ENCODE results near the gene CELF1. TPM values are rescaled to one million over a fixed set of nuclear protein-coding genes. Genes with fewer than 3 reads are reported as not detected.

The CELF1 gene
- total and polyA plus RNA-seq, 8 donors: 76.8 to 107 (median 90.7) TPM

- intact Hi-C loops (cut with DNase I): no loop called here
- Histone ChIP-seq H3K27me3 (no peaks in the 10 kb centered on the region), H3K27ac (peak overlapping the region in 1 of 2 donors; percentile 43), H3K36me3 (peaks cover 0 to 3% of the 10 kb centered on the region in 2 donors), H3K9me3 (no peaks in the 10 kb centered on the region), H3K4me1 (peaks cover 28 to 98% of the 10 kb centered on the region in 2 donors), H3K4me3 (no peak overlapping the region)
- TF ChIP-seq CTCF (IDR thresholded peaks at IDR 0.05): no peak
- DNase-seq (no peak), ATAC-seq (no peak)
These were observed 42.7 kb downstream of the CELF1 start for GRCh38 chr11:47510209-47510608.

GRCh38 chr11:47509077-47509536 is 43.8 kb downstream of the CELF1 start:
- DNase-seq (no peak), ATAC-seq (peak; percentile 75)
- no peaks in the 10 kb centered on the region for H3K9me3 ChIP-seq
- peak overlapping the region; percentile 48 to 50 for H3K27ac ChIP-seq
- no peaks in the 10 kb centered on the region for H3K27me3 ChIP-seq
- H3K4me3 ChIP-seq: no peak overlapping the region
- intact Hi-C loops (cut with DNase I): no loop called here
- H3K36me3 ChIP-seq: peaks cover 0 to 6% of the 10 kb centered on the region in 2 donors
- H3K4me1 ChIP-seq: peaks cover 23 to 87% of the 10 kb centered on the region in 2 donors
- no peak for TF ChIP-seq CTCF (IDR thresholded peaks at IDR 0.05)

GRCh38 chr11:47508240-47508957 is 44.5 kb downstream of the CELF1 start:
- H3K36me3 ChIP-seq: peaks cover 0 to 6% of the 10 kb centered on the region in 2 donors
- TF ChIP-seq CTCF (IDR thresholded peaks at IDR 0.05): no peak
- no peak overlapping the region for H3K4me3 ChIP-seq
- no peak for ATAC-seq
- H3K4me1 ChIP-seq: peaks cover 23 to 80% of the 10 kb centered on the region in 2 donors
- peak overlapping the region; percentile 48 to 50 for H3K27ac ChIP-seq
- no peaks in the 10 kb centered on the region for H3K27me3 ChIP-seq
- H3K9me3 ChIP-seq: no peaks in the 10 kb centered on the region
- no peak for DNase-seq
- intact Hi-C loops (cut with DNase I): no loop called here

GRCh38 chr11:47507563-47508239 is 45.2 kb downstream of the CELF1 start:
- peaks cover 0 to 6% of the 10 kb centered on the region in 2 donors for H3K36me3 ChIP-seq
- intact Hi-C loops (cut with DNase I): no loop called here
- no peak overlapping the region for H3K4me3 ChIP-seq
- no peak for ATAC-seq
- no peak for DNase-seq
- no peaks in the 10 kb centered on the region for H3K9me3 ChIP-seq
- peaks cover 22 to 77% of the 10 kb centered on the region in 2 donors for H3K4me1 ChIP-seq
- H3K27me3 ChIP-seq: no peaks in the 10 kb centered on the region
- no peak for TF ChIP-seq CTCF (IDR thresholded peaks at IDR 0.05)
- peak overlapping the region in 1 of 2 donors; percentile 48 for H3K27ac ChIP-seq

Measured in left lung (tissue), 10 donors.